ENCODE data around the gene SHD. TPM values are rescaled to one million over a fixed set of nuclear protein-coding genes. Genes with fewer than 3 reads are reported as not detected.

The SHD gene
- total and polyA plus RNA-seq, 10 donors, result 0.05 to 3.9 (median 0.78) TPM; not detected in 6

- no peak overlapping the region for H3K27ac ChIP-seq
- H3K4me1 ChIP-seq, result peaks cover 3 to 22% (median 17%) of the 10 kb centered on the region in 6 donors
- peaks cover 0 to 36% (median 3%) of the 10 kb centered on the region in 8 donors for H3K9me3 ChIP-seq
- no peaks in the 10 kb centered on the region for H3K36me3 ChIP-seq
- peaks cover 0 to 27% (median 11%) of the 10 kb centered on the region in 7 donors for H3K27me3 ChIP-seq (replicated peaks in 1 of 7)
- DNase-seq, result no peak
- TF ChIP-seq POLR2AphosphoS5 (IDR thresholded peaks at IDR 0.05), result no peak
- TF ChIP-seq POLR2A (IDR thresholded peaks at IDR 0.05), result no peak
- no peak for TF ChIP-seq CTCF (IDR thresholded peaks at IDR 0.05 in 8 of 11, conservative IDR thresholded peaks at IDR 0.05 in 3 of 11)
- no peak overlapping the region for H3K4me3 ChIP-seq
- WGBS, 5 donors, result 80 to 97% (median 91%) methylated on average over 1 to 9 of the region's 9 CpGs
- intact Hi-C loops (cut with DNase I; ENCODE audit: low total_unique reads), result no loop called here
These were observed 44.6 kb downstream of the SHD start for GRCh38 chr19:4323692-4324091.

GRCh38 chr19:4324228-4324627 lies 45.2 kb downstream of the SHD start:
- 76 to 90% (median 84%) methylated on average over 12 of the region's 12 CpGs for WGBS, 5 donors
- TF ChIP-seq POLR2AphosphoS5 (IDR thresholded peaks at IDR 0.05) (no peak), POLR2A (IDR thresholded peaks at IDR 0.05) (no peak), CTCF (IDR thresholded peaks at IDR 0.05 in 8 of 11, conservative IDR thresholded peaks at IDR 0.05 in 3 of 11) (no peak)
- H3K4me1 ChIP-seq, result peaks cover 3 to 28% (median 23%) of the 10 kb centered on the region in 6 donors
- intact Hi-C loops (cut with DNase I; ENCODE audit: low total_unique reads), result no loop called here
- no peaks in the 10 kb centered on the region for H3K36me3 ChIP-seq
- DNase-seq, result no peak
- H3K27me3 ChIP-seq (replicated peaks in 1 of 7), result peaks cover 0 to 33% (median 11%) of the 10 kb centered on the region in 7 donors
- no peak overlapping the region for H3K27ac ChIP-seq
- H3K4me3 ChIP-seq, result no peak overlapping the region
- peaks cover 0 to 33% (median 3%) of the 10 kb centered on the region in 8 donors for H3K9me3 ChIP-seq

- DNase-seq, result no peak
- Histone ChIP-seq H3K36me3 (no peaks in the 10 kb centered on the region), H3K4me1 (peaks cover 3 to 30% (median 25%) of the 10 kb centered on the region in 6 donors), H3K9me3 (peaks cover 0 to 16% (median 3%) of the 10 kb centered on the region in 8 donors), H3K27ac (no peak overlapping the region), H3K4me3 (peak overlapping the region in 3 of 8 donors; percentile 40 to 66 (median 53)), H3K27me3 (replicated peaks in 1 of 7) (peaks cover 0 to 38% (median 11%) of the 10 kb centered on the region in 7 donors)
- 48 to 62% (median 50%) methylated on average over 13 of the region's 13 CpGs for WGBS, 5 donors
- no peak for TF ChIP-seq CTCF (IDR thresholded peaks at IDR 0.05 in 8 of 11, conservative IDR thresholded peaks at IDR 0.05 in 3 of 11)
- TF ChIP-seq POLR2A (IDR thresholded peaks at IDR 0.05), result no peak
- TF ChIP-seq POLR2AphosphoS5 (IDR thresholded peaks at IDR 0.05), result no peak
- intact Hi-C loops (cut with DNase I; ENCODE audit: low total_unique reads), result no loop called here
These were observed 47.3 kb downstream of the SHD start for GRCh38 chr19:4326215-4326836.

- WGBS, 5 donors, result 2 to 11% (median 5%) methylated on average over 18 to 33 of the region's 33 CpGs
- H3K27ac ChIP-seq, result peak overlapping the region in 1 of 8 donors; percentile 58
- peak; percentile 78 for DNase-seq
- no peaks in the 10 kb centered on the region for H3K36me3 ChIP-seq
- peaks cover 0 to 38% (median 11%) of the 10 kb centered on the region in 7 donors for H3K27me3 ChIP-seq (replicated peaks in 1 of 7)
- H3K9me3 ChIP-seq, result peaks cover 0 to 11% (median 3%) of the 10 kb centered on the region in 8 donors
- H3K4me1 ChIP-seq, result peaks cover 3 to 30% (median 25%) of the 10 kb centered on the region in 6 donors
- TF ChIP-seq CTCF (IDR thresholded peaks at IDR 0.05 in 8 of 11, conservative IDR thresholded peaks at IDR 0.05 in 3 of 11) (no peak), POLR2A (IDR thresholded peaks at IDR 0.05) (no peak), POLR2AphosphoS5 (IDR thresholded peaks at IDR 0.05) (no peak)
- peak overlapping the region in 6 of 8 donors; percentile 27 to 66 (median 36) for H3K4me3 ChIP-seq
- intact Hi-C loops (cut with DNase I; ENCODE audit: low total_unique reads), result no loop called here
These were observed 47.8 kb downstream of the SHD start for GRCh38 chr19:4326837-4327251.
